Measurements from ENCODE around the gene OR1J2.
"Not testable (repeated sequence)": the region's sequence is repeated elsewhere in the genome, so short reads cannot be mapped to it uniquely, and the experiment has no call there.

The OR1J2 gene

GRCh38 chr9:122510502-122510901 lies at the start of gene OR1J2:
OR1J2 (plus strand) TSS chr9:122510802; CDS start chr9:122510802, 0 bp downstream.
- DNase-seq (ENCODE audit: low read depth in 4 of 4, low spot score in 1 of 4), result no peak

GRCh38 chr9:122463828-122464632 lies 46.6 kb upstream of the OR1J2 start:
- no peak for DNase-seq (ENCODE audit: low read depth in 4 of 4, low spot score in 1 of 4)

- DNase-seq (ENCODE audit: low read depth in 4 of 4, low spot score in 1 of 4), result peak; percentile 22 to 53 (median 26)
These were observed 45.7 kb upstream of the OR1J2 start for GRCh38 chr9:122464633-122465567.

- no peak for DNase-seq (ENCODE audit: low read depth in 4 of 4, low spot score in 1 of 4)
These were observed 44.1 kb upstream of the OR1J2 start for GRCh38 chr9:122466456-122466855.

GRCh38 chr9:122468735-122469134 lies 41.9 kb upstream of the OR1J2 start:
- DNase-seq (ENCODE audit: low read depth in 4 of 4, low spot score in 1 of 4), result no peak

GRCh38 chr9:122474561-122474960 lies 36.0 kb upstream of the OR1J2 start:
- no peak for DNase-seq (ENCODE audit: low read depth in 4 of 4, low spot score in 1 of 4)

- DNase-seq (ENCODE audit: low read depth in 4 of 4, low spot score in 1 of 4), result no peak
These were observed 34.9 kb upstream of the OR1J2 start for GRCh38 chr9:122475717-122476116.

GRCh38 chr9:122477346-122477745 lies 33.3 kb upstream of the OR1J2 start:
- no peak for DNase-seq (ENCODE audit: low read depth in 4 of 4, low spot score in 1 of 4)

GRCh38 chr9:122477826-122478225 lies 32.8 kb upstream of the OR1J2 start, which contains the start of gene OR1J1:
OR1J1 (minus strand) TSS chr9:122477926; CDS start chr9:122477926, 0 bp downstream.
- DNase-seq (ENCODE audit: low read depth in 4 of 4, low spot score in 1 of 4), result no peak

GRCh38 chr9:122479062-122479461 lies 31.5 kb upstream of the OR1J2 start:
- no peak for DNase-seq (ENCODE audit: low read depth in 4 of 4, low spot score in 1 of 4)

- no peak for DNase-seq (ENCODE audit: low read depth in 4 of 4, low spot score in 1 of 4)
These were observed 11.7 kb upstream of the OR1J2 start for GRCh38 chr9:122498883-122499288.

- DNase-seq (ENCODE audit: low read depth in 4 of 4, low spot score in 1 of 4), result no peak
These were observed 3.6 kb upstream of the OR1J2 start for GRCh38 chr9:122506964-122507363.

- no peak for DNase-seq (ENCODE audit: low read depth in 4 of 4, low spot score in 1 of 4)
These were observed 7.6 kb downstream of the OR1J2 start for GRCh38 chr9:122518226-122518625.

- no peak for DNase-seq (ENCODE audit: low read depth in 4 of 4, low spot score in 1 of 4)
These were observed 8.2 kb downstream of the OR1J2 start, which contains the start of gene OR1J4 for GRCh38 chr9:122518841-122519240. OR1J4 (plus strand) TSS chr9:122519141; CDS start chr9:122519141, 0 bp downstream.

- no peak for DNase-seq (ENCODE audit: low read depth in 4 of 4, low spot score in 1 of 4)
These were observed 8.8 kb downstream of the OR1J2 start for GRCh38 chr9:122519376-122519775.

GRCh38 chr9:122526602-122527001 lies 16.0 kb downstream of the OR1J2 start:
- DNase-seq (ENCODE audit: low read depth in 4 of 4, low spot score in 1 of 4), result peak in 1 of 4 experiments; percentile 14

- DNase-seq (ENCODE audit: low read depth in 4 of 4, low spot score in 1 of 4), result no peak
These were observed 16.6 kb downstream of the OR1J2 start, which contains the start of gene OR1N1 for GRCh38 chr9:122527193-122527592. OR1N1 (minus strand) TSS chr9:122527293; CDS start chr9:122527293, 0 bp downstream.

- not testable (repeated sequence) for DNase-seq (ENCODE audit: low read depth in 4 of 4, low spot score in 1 of 4)
These were observed 20.6 kb downstream of the OR1J2 start for GRCh38 chr9:122531157-122531556.

- no peak for DNase-seq (ENCODE audit: low read depth in 4 of 4, low spot score in 1 of 4)
These were observed 25.5 kb downstream of the OR1J2 start for GRCh38 chr9:122536134-122536533.

- not testable (repeated sequence) for DNase-seq (ENCODE audit: low read depth in 4 of 4, low spot score in 1 of 4)
These were observed 26.5 kb downstream of the OR1J2 start for GRCh38 chr9:122537066-122537465.

GRCh38 chr9:122538757-122539156 lies 28.2 kb downstream of the OR1J2 start:
- no peak for DNase-seq (ENCODE audit: low read depth in 4 of 4, low spot score in 1 of 4)
